ENCODE data around the gene HLA-DMA. TPM values are rescaled to one million over a fixed set of nuclear protein-coding genes. Genes with fewer than 3 reads are reported as not detected.

HLA-DMA gene
- total and polyA plus RNA-seq, 12 donors, result 8.5 to 269 (median 123) TPM

GRCh38 chr6:32922083-32922482 is 30.8 kb downstream of the HLA-DMA start:
- TF ChIP-seq POLR2A (IDR thresholded peaks at IDR 0.05) (no peak), CTCF (IDR thresholded peaks at IDR 0.05) (no peak)
- Histone ChIP-seq H3K27me3 (no peaks in the 10 kb centered on the region), H3K9me3 (replicated peaks in 1 of 3) (no peaks in the 10 kb centered on the region), H3K27ac (no peak overlapping the region), H3K36me3 (replicated peaks in 1 of 2) (no peaks in the 10 kb centered on the region), H3K4me3 (no peak overlapping the region), H3K4me1 (replicated peaks in 1 of 2) (no peaks in the 10 kb centered on the region)
- intact Hi-C loops (cut with DNase I), result no loop called here
- DNase-seq, result no peak
- WGBS, 4 donors, result 91 to 96% (median 93%) methylated on average over 2 of the region's 2 CpGs

DNA sequence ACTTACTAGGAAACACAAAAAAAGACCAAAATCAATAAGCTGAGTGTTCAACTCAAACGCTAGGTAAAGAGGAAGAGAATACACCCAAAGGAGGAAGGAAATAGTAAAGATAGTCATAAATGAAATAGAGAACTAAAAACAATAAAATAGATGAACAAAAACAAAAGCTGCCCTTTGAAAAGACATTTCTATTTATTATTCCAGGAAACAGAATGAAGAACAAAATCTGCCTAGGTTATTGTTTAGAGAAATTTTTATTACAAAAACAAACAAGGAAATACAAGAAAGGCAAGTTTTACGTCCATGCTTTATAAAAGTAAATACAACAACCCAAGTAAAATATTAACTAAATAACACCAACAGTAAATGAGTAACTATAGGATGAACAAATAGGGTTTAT is 32.2 kb downstream of the HLA-DMA start:
- TF ChIP-seq POLR2A (IDR thresholded peaks at IDR 0.05), result no peak
- no peak for TF ChIP-seq CTCF (IDR thresholded peaks at IDR 0.05)
- no peaks in the 10 kb centered on the region for H3K36me3 ChIP-seq (replicated peaks in 1 of 2)
- H3K27me3 ChIP-seq, result no peaks in the 10 kb centered on the region
- no peak overlapping the region for H3K4me3 ChIP-seq
- no peak overlapping the region for H3K27ac ChIP-seq
- H3K9me3 ChIP-seq (replicated peaks in 1 of 3), result no peaks in the 10 kb centered on the region
- no peaks in the 10 kb centered on the region for H3K4me1 ChIP-seq (replicated peaks in 1 of 2)
- no peak for DNase-seq
- intact Hi-C loops (cut with DNase I), result no loop called here
- 66 to 74% (median 67%) methylated on average over 2 of the region's 2 CpGs for WGBS, 4 donors

GRCh38 chr6:32912951-32913350 is 39.9 kb downstream of the HLA-DMA start:
- intact Hi-C loops (cut with DNase I), result no loop called here
- WGBS, 4 donors, result 57 to 74% (median 58%) methylated on average over 1 of the region's 1 CpG
- no peak for TF ChIP-seq POLR2A (IDR thresholded peaks at IDR 0.05)
- no peak for TF ChIP-seq CTCF (IDR thresholded peaks at IDR 0.05)
- Histone ChIP-seq H3K27ac (no peak overlapping the region), H3K27me3 (no peaks in the 10 kb centered on the region), H3K36me3 (replicated peaks in 1 of 2) (no peaks in the 10 kb centered on the region), H3K9me3 (replicated peaks in 1 of 3) (no peaks in the 10 kb centered on the region), H3K4me1 (replicated peaks in 1 of 2) (peaks cover 0 to 2% of the 10 kb centered on the region in 2 donors), H3K4me3 (no peak overlapping the region)
- no peak for DNase-seq

DNA sequence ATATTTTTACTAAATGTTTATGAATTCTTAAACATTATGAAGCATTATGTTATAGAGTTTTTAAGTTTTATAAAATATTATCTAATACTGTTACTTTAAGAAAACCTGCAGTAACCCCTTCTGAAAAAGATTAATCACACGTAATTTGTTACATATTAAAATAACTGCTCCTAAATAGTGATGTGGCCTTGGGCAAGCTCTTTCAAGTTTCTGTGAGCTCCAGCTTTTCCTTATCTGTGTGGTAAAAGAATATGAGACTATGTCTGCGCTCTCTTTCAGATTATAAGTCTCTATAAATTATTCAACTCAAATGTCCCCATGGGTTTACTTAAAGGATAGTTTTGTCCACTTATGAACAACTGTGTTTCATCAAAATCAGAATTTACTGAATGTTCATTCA is 44.0 kb downstream of the HLA-DMA start:
- intact Hi-C loops (cut with DNase I), result no loop called here
- Histone ChIP-seq H3K27ac (no peak overlapping the region), H3K9me3 (replicated peaks in 1 of 3) (no peaks in the 10 kb centered on the region), H3K4me3 (no peak overlapping the region), H3K27me3 (no peaks in the 10 kb centered on the region), H3K4me1 (replicated peaks in 1 of 2) (peaks cover 0 to 2% of the 10 kb centered on the region in 2 donors), H3K36me3 (replicated peaks in 1 of 2) (no peaks in the 10 kb centered on the region)
- TF ChIP-seq POLR2A (IDR thresholded peaks at IDR 0.05) (no peak), CTCF (IDR thresholded peaks at IDR 0.05) (no peak)
- 35 to 54% (median 45%) methylated on average over 2 of the region's 2 CpGs for WGBS, 4 donors
- no peak for DNase-seq

Data from adrenal gland (tissue), 12 donors.